GM18873 (cell line): Measurements from ENCODE around the gene KIRREL3.
"Not testable (repeated sequence)": the region's sequence is repeated elsewhere in the genome, so short reads cannot be mapped to it uniquely, and the experiment has no call there.

Experiments used
- ATAC-seq: cut with Tn5 transposase; IDR thresholded peaks from one replicate; pipeline ENCODE4 v1.9.1; 2021; ENCODE audit warnings: mild to moderate bottlenecking, moderate library complexity, moderate number of reproducible peaks; ENCODE audit not compliant: unreplicated experiment, low FRiP score

The KIRREL3 gene

GRCh38 chr11:126384449-126385070 lies 616.0 kb downstream of the KIRREL3 start:
- ATAC-seq = no peak

- no peak for ATAC-seq
These were observed 616.9 kb downstream of the KIRREL3 start for GRCh38 chr11:126383339-126384335.

DNA sequence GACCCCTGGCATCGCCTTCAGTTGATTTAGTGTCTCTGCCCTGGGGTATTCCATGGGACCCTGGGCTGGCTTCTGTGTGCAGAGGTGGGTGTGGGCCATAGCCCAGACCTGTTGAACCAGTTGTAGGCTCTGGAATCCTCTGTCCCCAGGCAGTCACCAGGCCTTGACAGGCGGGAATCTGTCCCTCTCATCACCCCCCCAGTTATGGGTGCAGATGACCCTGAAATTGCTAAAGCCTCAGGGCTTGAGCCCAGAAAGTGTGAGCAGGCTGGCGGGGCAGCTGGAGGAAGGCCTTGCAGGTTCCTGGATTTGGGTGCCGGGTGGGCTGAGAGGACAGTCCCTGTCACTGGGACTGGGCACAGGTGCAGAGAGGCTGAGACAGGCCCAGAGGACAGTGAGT lies 617.9 kb downstream of the KIRREL3 start:
- ATAC-seq = not testable (repeated sequence)

DNA sequence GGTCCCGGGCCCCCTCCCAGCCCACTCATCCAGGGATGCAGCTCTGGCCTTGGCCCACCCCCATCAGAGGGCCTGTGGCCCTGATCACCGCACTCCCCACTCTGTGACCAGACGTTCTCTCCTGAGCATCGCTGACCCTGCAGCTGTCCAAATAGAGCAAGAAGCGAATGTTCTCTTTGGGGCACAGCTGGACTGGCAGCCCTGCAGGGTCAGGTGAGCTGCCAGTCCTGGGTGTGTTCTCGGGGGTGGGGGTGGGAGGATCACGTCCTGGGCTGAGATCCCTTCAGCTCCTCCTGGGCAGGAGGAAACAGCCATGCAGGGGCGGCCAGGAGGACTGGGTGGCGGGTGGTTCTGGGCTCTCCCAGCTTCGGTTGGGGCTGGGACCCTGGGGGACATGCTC lies 618.6 kb downstream of the KIRREL3 start:
- not testable (repeated sequence) for ATAC-seq

DNA sequence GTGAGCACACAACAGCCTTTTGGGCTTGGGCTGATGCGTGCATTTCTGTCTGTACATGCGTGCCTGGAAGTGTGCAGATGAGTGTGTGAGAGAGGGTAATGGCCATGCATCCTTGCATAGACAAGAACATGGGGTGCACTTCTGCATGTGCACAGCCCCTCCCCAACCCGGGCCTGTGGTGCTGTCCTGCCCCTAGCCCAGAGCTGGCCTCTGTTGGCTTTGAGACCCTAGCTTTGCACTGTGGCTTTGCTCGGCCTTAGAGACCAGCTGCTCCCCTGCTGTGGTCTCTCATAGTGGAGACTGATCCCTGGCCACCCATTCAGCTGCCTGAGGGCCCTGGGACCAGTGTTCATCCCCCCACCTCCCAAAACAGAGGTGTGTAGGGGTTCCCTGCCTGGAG lies 619.7 kb downstream of the KIRREL3 start:
- ATAC-seq = no peak

DNA sequence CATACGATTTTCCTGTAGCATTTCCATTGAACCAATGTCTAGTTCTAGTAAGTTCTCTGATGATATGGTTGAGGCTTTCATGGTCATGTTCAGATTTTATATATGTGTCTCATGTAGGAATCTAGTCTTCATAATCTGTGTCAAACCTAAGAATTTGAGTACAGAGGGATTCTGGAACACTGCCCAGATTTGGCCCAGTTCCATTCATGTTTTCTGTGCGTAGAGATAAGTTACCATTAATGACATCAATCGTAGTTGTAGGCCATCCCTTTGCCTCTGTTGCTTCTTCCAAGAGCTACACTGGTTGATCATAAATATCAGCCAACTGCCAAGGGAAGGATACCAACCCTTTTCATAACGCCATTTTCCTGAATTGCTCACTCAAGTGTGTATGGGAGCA lies 621.8 kb downstream of the KIRREL3 start:
- ATAC-seq = no peak

DNA sequence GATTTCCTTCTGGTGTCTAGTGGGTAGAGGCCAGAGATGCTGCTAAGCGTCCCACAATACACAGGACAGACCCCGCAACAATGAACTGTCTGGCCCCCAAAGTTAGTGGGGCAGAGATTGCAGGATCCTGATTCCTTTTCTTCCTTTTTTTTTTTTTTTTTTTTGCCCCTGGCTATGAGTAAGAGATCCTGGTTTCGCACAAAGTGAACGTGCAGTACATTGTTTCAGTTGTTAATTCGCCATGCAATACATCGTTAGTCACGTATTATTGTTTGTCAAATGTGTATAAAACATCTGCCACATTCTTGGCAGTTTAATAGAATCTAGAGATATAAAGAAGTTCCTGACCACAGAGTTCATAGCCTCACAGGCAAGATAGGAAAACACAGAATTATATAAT lies 624.8 kb downstream of the KIRREL3 start:
- ATAC-seq = no peak

DNA sequence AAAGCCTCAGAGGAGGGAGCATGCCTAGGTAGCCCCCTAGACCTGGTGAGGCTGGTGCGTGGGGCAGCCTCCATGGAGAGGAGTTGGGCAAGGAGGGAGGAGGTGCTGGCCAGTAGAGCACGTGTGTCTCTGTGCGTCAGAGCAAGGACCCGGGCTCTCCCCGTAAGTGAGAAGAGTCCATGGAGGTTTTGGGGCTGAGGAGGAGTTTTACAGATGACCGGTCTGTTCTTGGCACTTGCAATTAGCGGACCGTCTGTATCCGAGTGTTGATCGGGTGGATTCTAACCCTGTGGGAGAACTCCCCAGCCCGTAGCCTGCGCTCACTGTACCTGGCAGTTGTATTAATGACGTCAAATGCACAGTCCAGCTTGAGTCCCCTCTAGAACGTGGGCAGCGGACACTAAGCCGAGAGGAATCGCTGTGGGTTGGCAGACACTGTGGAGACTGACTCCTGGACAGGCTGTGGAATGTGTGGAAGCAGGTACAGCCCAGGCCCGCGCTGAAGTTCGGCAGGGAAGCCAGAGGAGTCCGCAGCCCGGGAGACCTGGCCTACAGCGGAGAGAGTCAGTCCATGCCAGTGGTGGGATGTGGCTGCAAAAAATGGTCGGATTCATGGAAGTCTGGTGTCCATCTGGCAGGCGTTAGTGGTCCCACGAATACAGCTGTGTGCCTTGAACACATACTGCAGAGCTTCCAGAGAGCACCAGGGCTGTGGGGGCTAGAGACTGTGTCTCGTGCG lies 625.8 kb downstream of the KIRREL3 start:
- not testable (repeated sequence) for ATAC-seq

- ATAC-seq = not testable (repeated sequence)
These were observed 627.0 kb downstream of the KIRREL3 start for GRCh38 chr11:126373389-126374066.
